Stimulated activated naive CD8-positive, alpha-beta T cell treated with anti-CD3 and anti-CD28 coated beads, Interleukin-15, Interleukin-2, amounts not matched to agents 100 U/mL and 50 U/mL, for 24 hours (primary cell): ENCODE measurements around the gene AKAP1.
A peak's percentile ranks its signal among the peaks of the same experiment; 100 is the strongest.
"Not testable (repeated sequence)": the region's sequence is repeated elsewhere in the genome, so short reads cannot be mapped to it uniquely, and the experiment has no call there.

Experiments used
- ATAC-seq: fragments of 150-1000 bp; cut with Tn5 transposase; one replicate; pipeline ENCODE4 v1.10.0; 2021
- DNase-seq: peaks from one replicate; pipeline ENCODE4 v3.0.0; 2021

The AKAP1 gene

DNA sequence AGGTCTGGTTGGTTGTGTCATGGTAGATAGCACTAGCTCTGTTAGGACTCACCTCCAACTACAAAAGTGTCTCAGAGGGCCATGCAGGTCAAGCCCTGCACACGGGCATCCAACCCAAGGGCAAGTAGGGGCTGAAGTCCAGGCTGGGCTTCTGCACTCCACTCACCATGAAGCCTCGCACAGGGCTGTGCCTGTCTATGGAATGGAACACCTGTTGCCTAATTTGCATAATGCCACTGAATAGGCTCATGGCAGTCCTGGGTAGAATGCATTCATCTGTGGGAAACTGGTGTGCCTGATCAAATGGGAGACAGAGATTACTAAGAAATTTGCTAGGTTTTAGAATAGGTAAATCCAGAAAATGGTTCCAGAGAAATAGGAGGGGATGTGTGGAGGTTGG lies 8.0 kb upstream of the AKAP1 start:
- no peak for DNase-seq
- no peak for ATAC-seq

DNA sequence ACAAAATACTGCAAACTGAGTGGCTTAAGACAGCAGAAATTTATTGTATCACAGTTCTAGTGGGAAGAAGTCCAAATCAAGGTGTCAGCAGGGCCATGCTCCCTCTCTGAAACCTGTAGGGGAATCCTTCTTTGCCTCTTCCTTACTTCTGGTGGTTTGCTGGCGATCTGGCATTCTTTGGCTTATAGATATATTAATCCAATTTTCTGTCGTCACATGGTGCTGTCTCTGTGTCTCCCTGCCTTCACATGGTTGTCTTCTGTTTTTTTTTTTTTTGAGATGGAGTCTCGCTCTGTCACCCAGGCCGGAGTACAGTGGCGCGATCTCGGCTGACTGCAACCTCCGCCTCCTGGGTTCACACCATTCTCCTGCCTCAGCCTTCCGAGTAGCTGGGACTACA lies 6.8 kb upstream of the AKAP1 start:
- no peak for ATAC-seq
- DNase-seq, result no peak

DNA sequence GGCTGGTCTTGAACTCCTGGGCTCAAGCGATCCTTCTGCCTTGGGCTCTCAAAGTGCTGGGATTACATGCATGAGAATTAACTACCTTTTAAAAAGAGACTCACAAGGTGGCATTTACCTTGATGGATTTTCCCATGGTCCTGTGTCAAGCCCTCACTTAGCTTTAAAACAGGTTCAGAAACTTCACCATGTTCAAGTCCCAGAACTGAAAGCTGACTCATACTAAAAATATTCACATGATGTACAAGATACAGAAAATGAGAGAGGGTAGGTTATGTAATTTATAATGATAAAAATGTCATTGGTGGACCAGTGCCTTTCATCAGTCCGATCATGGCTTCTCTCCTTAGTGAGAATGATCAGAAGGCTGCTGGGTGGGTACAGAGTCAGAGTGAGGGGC lies 4.3 kb upstream of the AKAP1 start:
- ATAC-seq (no peak), DNase-seq (no peak)

DNA sequence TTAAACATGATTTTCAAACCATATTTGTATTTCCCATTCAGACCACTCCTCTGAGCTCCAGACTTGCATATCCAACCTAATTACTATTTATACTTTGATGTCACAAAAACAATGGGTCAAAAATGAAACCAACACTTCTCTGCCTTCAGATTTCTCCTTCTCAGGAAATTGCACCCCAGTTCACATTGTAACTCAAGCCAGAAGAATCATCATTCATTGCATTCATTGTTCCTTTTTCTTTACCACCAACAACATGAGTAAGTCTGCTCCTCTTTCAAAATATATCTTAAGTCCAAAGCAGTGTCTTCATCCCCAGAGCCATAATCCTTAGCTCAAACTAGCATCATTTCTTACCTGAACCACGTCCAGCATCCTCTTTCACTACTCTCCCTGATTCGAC lies 2.6 kb upstream of the AKAP1 start:
- DNase-seq (no peak), ATAC-seq (no peak)

DNA sequence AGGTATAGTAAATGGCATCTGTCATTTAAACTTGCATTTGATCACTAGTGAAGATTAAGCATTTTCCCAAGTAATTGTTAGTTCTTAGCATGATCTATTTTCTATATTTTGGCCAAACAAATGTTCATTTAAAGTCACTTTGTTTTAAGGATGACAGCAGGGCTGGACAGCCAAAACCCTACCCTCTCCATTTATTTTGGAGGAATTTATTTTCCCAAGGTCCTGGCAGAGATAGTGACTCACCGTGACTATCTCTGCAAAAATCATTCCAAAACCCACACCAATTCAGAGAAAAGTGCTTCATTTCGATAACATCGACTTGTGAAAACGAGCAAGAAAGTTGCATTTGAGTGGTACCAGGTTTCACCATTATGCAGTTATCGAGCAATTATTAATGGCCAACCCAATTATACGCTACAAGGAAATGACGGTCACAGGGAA lies 665 bp upstream of the AKAP1 start:
- no peak for DNase-seq
- peak; percentile 11 for ATAC-seq

DNA sequence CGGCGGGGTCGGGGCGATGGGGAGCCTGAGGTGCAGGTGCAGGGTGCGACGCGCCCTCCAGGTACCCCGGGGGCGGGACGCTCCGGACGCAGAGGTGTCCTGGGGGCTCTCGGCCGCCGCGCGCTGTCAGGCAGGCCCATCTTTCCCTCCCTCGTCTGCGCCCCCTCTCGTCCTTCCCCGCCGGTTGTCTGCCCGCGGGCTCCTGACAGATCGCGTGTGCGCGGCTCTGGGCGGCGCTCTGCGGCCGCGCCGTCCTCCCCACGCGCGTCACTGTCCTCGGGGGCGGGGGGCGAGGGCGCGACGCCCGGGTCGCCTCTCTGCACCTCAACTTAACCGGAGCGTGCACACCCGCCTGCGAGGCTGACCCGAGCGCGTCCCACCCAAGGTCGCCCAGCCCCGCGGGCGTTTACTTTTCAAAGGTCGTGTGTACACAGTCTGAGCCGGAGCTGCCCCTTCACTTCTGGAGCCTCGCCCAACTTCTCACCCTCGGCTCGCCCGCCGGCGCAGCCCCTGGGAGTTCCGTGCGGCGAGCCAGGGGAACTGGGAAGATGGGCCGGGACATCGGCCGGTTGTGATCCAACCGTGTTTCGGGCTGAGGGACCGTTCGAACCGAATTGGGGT lies 512 bp downstream of the AKAP1 start:
- ATAC-seq (peak; percentile 16), DNase-seq (peak; percentile 59)

DNA sequence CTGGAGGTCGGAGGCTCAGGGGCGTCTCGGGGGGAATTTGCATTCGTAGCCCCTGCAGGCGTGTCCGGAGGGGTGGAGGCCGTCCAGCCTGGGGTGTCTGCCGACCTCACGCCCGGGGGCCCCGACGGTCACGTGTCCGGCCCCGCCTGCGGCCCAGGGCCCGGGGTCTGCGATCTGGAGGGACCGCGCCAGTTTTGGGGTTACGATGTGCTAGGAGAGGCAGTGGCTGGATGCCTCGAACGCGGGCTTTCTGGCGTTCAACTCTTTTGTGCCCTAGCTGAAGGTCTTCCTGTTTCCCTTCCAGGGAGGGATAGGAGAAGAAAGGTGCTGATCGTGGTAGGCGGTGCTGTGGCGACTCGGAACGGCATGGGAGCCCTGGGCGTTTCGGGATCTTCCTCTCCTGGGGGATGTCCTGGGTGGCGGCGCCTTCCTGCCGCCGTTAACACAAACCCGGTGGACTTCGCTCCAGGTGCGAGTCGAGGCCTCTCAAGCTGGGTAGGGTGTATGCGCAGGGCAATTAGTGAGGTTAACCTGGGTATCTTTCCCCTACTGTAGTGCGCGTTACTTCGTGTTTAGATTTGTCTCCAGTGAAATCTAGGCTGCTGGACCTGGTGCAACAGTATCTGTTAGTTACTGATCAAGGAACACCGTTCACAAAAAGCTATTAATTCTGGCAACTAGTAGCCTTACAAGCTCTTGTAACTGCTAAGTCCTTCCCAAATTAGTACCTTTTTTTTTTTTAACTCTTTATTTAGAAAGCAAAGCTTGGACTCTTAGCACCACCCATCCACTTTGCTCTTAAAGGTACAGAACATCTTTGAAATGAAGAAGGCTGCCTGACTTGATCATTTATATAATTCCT lies 1.3 kb downstream of the AKAP1 start:
- ATAC-seq, result no peak
- DNase-seq, result peak; percentile 19

DNA sequence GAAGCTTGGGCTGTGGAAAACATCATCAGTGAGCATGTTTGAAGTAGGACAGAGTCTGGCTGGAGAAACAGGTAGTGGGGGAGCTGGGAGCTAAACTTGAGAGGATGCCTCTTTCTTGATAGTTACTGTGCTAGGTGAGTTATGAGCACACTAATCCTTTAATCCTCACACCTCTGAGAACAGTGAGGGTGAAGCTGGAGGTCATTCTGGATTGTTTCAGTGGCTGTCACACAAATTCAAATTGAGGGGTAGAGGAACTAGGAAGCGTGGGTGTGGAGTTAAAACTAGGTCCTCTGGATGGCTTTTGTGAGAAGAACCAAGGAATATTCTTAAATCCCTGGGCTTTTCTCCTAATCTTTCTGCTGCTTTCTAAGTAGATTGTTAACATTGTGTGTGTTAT lies 3.3 kb downstream of the AKAP1 start:
- ATAC-seq, result no peak

DNA sequence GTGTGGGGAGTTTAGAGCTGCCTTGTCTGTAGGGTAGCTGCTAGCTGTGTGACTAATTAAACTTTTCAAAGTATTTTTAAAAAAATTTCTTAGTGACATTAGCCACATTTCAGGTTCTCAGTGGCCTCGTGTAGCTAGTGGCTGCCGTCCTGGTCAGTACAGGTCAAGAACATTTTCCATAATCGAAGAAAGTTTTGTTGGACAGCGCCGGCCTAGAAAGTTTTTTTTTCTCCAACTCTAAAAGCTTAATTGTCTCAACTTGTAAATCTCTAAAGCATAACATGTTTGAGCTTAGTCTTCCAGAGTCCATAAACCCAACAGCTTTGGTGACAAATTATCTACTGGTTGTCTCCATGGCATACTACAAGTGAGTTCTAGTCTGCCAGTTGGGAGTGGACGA lies 4.3 kb downstream of the AKAP1 start:
- DNase-seq, result no peak

More for the DNA sequence above, 3.3 kb downstream of the AKAP1 start:
- no peak for DNase-seq

DNA sequence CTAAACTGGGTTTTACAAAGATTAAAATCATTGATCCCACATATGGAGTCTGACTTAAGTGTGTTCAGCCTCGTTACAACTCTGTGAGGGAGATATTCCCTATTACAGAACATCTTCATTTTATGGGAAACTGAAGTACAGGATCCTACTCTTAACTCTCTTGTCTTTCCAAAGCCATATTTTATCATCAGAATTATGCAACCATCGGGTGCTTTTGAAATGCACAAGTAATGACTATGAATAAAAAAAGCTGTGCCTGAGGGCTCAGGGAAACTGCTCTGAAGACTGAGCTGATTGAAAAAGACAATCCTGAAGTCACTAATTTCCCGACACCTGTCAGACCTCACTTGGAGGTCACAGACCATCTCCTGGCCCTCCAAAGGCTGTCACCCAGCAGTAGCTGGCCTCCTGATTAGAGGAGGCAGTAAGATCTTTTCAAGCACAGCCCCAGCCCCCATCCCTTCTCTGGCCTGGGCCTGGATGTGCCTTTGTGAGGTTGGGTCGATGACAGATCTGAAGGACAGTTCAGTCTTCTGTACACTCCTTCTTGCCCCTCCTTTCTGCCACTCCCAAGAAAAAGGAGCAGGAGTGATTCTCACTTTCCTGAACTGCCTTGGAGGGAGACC lies 5.6 kb downstream of the AKAP1 start:
- ATAC-seq (no peak), DNase-seq (no peak)

More for the DNA sequence above, 4.3 kb downstream of the AKAP1 start:
- ATAC-seq, result no peak

DNA sequence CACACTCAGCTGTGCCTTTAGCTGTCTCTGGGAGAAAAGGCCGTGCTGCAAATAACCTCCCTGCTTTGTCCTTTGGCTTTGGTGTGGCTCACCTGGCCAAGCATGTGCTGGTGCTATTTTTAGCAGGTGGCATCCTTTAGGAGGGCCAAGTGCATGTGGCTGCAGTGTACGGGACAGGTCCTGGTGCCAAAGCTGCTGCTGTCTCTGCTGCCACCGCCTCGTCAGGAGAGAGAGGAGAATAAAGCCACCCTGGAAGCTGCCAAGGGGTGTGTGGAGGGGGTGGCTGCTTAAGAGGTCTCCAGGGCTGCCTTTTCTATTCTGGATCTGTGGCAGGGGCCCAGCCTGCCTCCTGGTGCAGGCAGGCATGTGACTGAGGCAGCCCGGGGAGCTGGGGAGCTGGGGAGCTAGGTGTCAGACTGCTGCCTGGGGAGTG lies 6.2 kb downstream of the AKAP1 start:
- ATAC-seq (no peak), DNase-seq (no peak)

DNA sequence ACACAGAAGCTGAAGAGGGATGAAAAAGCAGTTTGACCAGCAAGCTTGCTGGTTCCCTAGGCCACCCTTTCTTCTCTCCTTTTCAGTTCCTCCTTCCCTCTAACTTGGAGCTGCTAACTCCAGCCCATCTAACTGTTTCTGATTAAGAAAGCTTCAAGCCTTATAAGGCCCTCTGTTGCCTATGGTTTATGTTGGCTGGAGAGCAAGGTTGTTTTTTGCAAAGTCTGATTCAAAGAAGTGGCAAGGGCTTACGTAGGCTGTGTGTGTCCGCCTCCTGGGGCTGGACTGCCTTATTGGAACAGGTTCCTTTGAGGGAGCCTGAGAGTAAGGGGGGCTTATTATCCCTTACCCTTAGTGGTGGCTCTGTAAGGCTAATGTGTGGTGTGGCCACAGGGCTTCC lies 7.1 kb downstream of the AKAP1 start:
- ATAC-seq, result no peak

DNA sequence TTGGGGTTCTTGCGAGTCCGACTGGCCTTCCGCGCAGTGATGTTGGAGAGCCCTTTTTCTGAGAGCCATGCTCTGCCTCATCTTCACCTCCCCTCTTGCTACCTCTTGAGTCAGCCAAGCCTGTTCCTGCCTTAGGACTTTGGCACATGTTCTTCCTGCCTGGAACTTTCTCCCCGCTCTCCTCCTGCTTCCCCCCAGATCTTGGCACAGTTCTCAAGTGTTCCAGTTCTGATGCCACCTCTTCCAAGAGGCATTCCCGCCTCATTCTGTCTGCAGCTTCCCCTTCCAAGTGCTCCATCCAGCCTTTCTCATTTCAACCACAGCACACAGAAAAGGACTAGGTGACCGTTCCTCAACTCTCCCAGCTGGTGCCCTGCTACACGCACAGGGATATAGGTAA lies 7.7 kb downstream of the AKAP1 start:
- ATAC-seq, result no peak
- DNase-seq, result no peak

More for the DNA sequence above, 7.1 kb downstream of the AKAP1 start:
- DNase-seq, result no peak

DNA sequence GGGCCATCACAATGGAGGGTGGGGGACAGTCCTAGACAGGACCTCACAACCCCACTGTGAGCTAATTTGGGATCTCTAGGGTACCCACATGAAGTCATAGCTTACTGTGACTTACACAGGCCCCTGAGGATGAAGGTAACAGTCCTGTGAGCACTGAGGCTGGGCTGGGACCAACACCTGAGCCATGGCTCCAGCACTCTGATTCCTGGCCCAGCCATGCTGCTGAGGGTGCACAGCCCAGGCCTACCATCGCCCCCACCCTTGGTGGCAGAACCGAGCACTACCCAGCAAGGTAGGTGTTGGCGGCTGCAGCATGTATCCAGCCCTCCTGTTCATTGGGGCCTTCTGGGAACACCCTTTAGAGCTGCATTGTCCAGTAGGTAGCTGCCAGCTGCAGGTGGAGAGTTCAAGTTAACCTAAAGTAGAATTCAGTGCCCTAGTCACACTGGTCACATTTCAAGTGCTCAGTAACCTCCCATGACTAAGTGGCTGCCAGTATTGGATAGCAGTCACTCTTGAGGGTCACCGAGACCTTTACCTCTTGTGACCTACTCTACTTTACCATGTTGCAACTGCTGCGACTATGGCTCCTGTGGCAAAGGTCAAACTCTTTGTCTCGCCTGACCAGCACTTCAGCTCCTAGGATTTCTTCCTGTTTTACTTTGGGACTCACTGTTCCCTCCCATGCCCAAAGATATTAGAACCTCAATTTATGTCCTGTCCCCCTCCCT lies 11.6 kb downstream of the AKAP1 start:
- DNase-seq, result no peak
- no peak for ATAC-seq

DNA sequence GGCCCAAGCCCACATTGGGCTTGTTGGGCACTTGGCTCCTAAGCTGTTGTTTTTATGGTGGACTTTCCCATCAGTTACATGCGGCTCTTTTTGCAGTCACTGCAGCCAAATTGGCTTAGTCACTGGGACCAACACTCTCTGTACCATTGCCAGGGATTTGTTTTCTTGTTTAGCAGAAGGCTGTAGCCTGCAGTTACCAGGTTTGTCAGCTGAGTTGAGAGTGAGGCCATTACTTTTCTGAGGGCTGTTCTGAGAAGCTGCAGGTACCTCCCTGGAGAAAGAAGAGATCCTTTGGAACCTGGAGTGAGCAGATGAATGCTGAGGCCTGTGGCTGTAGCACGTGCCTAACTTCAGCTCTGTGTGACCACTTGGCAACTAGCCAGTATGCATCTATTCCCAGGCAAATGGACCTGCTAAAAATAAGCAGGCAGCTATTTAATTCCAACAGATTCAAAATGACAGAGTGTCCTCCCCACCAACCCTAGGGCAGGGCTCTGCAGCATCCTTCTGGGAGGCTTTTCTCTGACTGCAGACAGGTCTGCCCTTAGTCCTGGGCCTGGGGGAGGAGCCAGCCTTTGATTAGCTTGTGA lies 12.9 kb downstream of the AKAP1 start:
- DNase-seq (no peak), ATAC-seq (no peak)

DNA sequence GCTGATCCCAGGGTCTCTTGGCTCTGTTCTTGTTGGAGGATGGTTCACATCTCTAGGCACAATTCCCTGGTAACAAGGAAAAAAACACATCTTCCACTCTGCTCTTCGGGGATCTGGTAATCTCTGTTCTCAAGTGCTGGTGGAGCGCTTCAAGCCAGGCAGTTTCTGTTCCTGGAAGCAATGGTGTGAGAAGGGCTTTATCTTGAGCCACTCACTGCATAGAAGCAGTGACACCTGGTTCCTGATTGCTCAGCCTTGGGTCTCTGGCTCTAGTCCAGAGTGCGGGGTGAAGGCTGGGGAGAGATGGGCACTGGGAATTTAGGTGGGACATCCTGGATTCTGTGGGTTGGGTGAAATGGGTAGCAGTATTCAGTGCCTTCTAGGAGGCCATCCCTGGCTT lies 14.1 kb downstream of the AKAP1 start:
- DNase-seq (no peak), ATAC-seq (no peak)

DNA sequence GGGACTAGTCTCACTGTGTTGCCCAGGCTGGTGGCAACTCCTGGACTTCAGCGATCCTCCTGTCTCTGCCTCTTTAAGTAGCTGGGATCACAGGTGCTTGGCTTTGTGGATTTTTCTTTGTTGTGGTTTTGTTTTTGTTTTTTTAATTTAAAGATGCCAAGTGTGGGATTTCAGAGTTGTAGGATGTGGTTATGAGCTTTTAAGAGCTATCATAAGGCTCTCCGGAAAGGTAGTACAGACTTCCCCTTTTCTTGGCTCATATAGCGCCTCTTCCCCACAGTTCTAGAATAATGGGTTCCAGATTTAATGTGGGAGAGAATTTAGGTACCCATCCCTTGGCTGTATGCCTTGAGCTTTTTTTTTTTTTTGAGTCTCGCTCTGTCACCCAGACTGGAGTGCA lies 17.1 kb downstream of the AKAP1 start:
- DNase-seq (no peak), ATAC-seq (no peak)

DNA sequence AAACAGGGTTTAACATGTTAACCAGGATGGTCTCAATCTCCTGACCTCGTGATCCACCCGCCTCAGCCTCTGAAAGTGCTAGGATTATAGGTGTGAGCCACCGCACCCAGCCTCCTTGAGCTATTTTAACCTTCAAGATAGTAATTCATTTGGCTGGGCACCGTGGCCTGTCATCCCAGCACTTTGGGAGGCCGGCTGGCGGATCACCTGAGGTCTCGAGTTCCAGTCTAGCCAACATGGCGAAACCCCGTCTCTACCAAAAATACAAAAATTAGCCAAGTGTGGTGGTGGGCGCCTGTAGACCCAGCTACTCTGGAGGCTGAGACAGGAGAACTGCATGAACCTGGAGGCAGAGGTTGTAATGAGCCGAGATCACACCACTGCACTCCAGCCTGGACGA lies 17.6 kb downstream of the AKAP1 start:
- ATAC-seq, DNase-seq: not testable (repeated sequence)

DNA sequence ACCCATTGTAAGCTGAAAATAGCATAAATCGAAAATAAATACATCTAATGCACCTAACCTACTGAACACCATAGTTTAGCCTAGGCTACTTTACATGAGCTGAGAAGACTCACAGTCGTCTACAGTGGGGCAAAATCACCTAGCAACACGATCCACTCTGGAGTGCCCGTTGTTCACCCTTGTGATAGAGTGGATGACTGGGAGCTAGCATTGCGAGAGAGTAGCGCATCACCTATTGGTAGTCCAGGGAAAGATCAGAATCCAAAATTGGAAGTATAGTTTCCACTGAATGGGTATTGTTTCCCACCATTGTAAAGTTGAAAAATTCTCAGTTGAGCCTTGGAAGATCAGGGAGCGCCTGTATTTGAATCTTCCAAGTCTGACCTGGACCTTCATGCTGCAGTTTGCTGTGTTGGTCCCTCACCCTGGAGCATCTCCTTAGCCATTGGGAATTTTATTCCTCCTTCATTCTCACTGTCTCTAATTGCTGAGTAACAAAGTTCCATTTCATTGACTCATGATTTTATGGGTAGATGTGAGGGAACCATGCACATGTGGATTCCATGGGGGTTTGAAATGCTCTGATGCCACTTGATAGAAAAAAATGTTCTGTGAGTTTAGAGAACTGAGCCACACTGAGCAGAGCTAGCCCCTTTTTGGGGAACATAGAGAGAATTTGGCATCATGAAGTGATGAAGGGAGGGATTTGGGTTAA lies 19.6 kb downstream of the AKAP1 start:
- no peak for ATAC-seq
- no peak for DNase-seq

DNA sequence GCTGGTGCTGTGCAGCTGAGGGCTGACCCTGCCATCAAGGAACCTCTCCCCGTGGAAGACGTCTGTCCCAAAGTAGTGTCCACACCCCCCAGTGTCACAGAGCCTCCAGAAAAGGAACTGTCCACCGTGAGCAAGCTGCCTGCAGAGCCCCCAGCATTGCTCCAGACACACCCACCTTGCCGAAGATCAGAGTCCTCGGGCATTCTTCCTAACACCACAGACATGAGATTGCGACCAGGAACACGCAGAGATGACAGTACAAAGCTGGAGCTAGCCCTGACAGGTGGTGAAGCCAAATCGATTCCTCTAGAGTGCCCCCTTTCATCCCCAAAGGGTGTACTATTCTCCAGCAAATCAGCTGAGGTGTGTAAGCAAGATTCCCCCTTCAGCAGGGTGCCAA lies 20.5 kb downstream of the AKAP1 start:
- no peak for ATAC-seq
- no peak for DNase-seq

DNA sequence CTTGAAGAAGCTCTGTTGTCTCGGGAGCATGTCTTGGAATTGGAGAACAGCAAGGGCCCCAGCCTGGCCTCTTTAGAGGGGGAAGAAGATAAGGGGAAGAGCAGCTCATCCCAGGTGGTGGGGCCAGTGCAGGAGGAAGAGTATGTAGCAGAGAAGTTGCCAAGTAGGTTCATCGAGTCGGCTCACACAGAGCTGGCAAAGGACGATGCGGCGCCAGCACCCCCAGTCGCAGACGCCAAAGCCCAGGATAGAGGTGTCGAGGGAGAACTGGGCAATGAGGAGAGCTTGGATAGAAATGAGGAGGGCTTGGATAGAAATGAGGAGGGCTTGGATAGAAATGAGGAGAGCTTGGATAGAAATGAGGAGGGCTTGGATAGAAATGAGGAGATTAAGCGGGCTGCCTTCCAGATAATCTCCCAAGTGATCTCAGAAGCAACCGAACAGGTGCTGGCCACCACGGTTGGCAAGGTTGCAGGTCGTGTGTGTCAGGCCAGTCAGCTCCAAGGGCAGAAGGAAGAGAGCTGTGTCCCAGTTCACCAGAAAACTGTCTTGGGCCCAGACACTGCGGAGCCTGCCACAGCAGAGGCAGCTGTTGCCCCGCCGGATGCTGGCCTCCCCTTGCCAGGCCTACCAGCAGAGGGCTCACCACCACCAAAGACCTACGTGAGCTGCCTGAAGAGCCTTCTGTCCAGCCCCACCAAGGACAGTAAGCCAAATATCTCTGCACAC lies 21.2 kb downstream of the AKAP1 start:
- no peak for ATAC-seq

More for the DNA sequence above, 21.2 kb downstream of the AKAP1 start:
- DNase-seq, result no peak
